Kasumi-1 (cell line): Measurements from ENCODE around the gene GUCY2D.
"Not testable (repeated sequence)": the region's sequence is repeated elsewhere in the genome, so short reads cannot be mapped to it uniquely, and the experiment has no call there.

ENCODE experiments used
- DNase-seq, 2 experiments: peaks; one replicate each; lab custom pipeline; 2025; lab: John Stamatoyannopoulos, UW

GUCY2D gene

GRCh38 chr17:8001976-8002720 lies at the start of gene GUCY2D:
Gene GUCY2D (plus strand): TSS chr17:8002615. CDS start chr17:8003048, 433 bp downstream.
- DNase-seq = no peak

- DNase-seq = not testable (repeated sequence)
Measured at GRCh38 chr17:7953266-7953665, 49.1 kb upstream of the GUCY2D start.

GRCh38 chr17:7955414-7956227 lies 46.8 kb upstream of the GUCY2D start:
- DNase-seq = no peak

GRCh38 chr17:7956228-7956965 lies 46.0 kb upstream of the GUCY2D start:
- DNase-seq = no peak

GRCh38 chr17:7959503-7960253 lies 42.7 kb upstream of the GUCY2D start:
- DNase-seq = no peak

GRCh38 chr17:7961421-7961820 lies 41.0 kb upstream of the GUCY2D start:
- no peak for DNase-seq

GRCh38 chr17:7967751-7968150 lies 34.7 kb upstream of the GUCY2D start:
- DNase-seq = no peak

GRCh38 chr17:7969433-7969832 lies 33.0 kb upstream of the GUCY2D start:
- DNase-seq = no peak

GRCh38 chr17:7971651-7972050 lies 30.8 kb upstream of the GUCY2D start:
- no peak for DNase-seq

GRCh38 chr17:7972131-7972785 lies 30.2 kb upstream of the GUCY2D start:
- DNase-seq = peak in 1 of 2 experiments; percentile 0

GRCh38 chr17:7974638-7975131 lies 27.7 kb upstream of the GUCY2D start:
- DNase-seq = no peak

GRCh38 chr17:7977039-7977438 lies 25.4 kb upstream of the GUCY2D start:
- no peak for DNase-seq

GRCh38 chr17:7977805-7978204 lies 24.6 kb upstream of the GUCY2D start:
- no peak for DNase-seq

- no peak for DNase-seq
Measured at GRCh38 chr17:7982173-7982572, 20.2 kb upstream of the GUCY2D start.

GRCh38 chr17:7982666-7983065 lies 19.7 kb upstream of the GUCY2D start:
- DNase-seq = no peak

- no peak for DNase-seq
Measured at GRCh38 chr17:7984904-7985303, 17.5 kb upstream of the GUCY2D start.

GRCh38 chr17:7987112-7987893 lies 15.1 kb upstream of the GUCY2D start:
- no peak for DNase-seq

- DNase-seq = peak; percentile 49 to 67
Measured at GRCh38 chr17:7988750-7989178, 13.7 kb upstream of the GUCY2D start.

- peak; percentile 19 to 31 for DNase-seq
Measured at GRCh38 chr17:7989781-7990655, 12.4 kb upstream of the GUCY2D start.
